OCI-LY7 (cell line): ENCODE measurements around the gene VPS13C. TPM values are rescaled to one million over a fixed set of nuclear protein-coding genes. Genes with fewer than 3 reads are reported as not detected.

Source experiments
- BruUV-seq: library from RNA; stranded (reverse); fragments of 400-500 nt; replicated peaks from 2 replicates; lab custom pipeline; 2021; lab: Mats Ljungman, UMichigan
- CTCF ChIA-PET: fragments of 300-600 bp; sonication (Branson Sonifier 250); formaldehyde crosslinking; loops from one replicate; lab custom pipeline; 2022; ENCODE audit warnings: antibody characterized with exemption; ENCODE audit not compliant: unreplicated experiment; lab: Charles Lee
- POLR2A ChIA-PET: fragments of 300-600 bp; sonication (Branson Sonifier 250); formaldehyde crosslinking; loops from one replicate; lab custom pipeline; 2022; ENCODE audit warnings: antibody characterized with exemption; lab: Charles Lee
- DNase-seq: peaks from one replicate; pipeline ENCODE4 v3.0.0-alpha.2; 2015; ENCODE audit warnings: low spot score
- H2AFZ ChIP-seq: fragments of 200-600 bp; sonication (generic), shearing (Covaris generic); 2 replicates; pipeline ENCODE4 v1.6.1; 2014; ENCODE audit warnings: mild to moderate bottlenecking, antibody characterized with exemption, low read length, moderate library complexity
- H3K27ac ChIP-seq: fragments of 200-600 bp; sonication (generic); 2 replicates; pipeline ENCODE4 v1.5.1; 2014; ENCODE audit warnings: mixed run types, low read depth, mild to moderate bottlenecking, moderate library complexity, low read length, inconsistent platforms; ENCODE audit not compliant: poor library complexity, severe bottlenecking
- H3K36me3 ChIP-seq: fragments of 200-600 bp; sonication (generic); 2 replicates; pipeline ENCODE4 v1.6.1; 2014; ENCODE audit warnings: mild to moderate bottlenecking, antibody characterized with exemption, low read length, moderate library complexity, mixed read lengths; ENCODE audit not compliant: insufficient read depth
- H3K4me1 ChIP-seq: fragments of 200-600 bp; sonication (generic); 2 replicates; pipeline ENCODE4 v1.5.1; 2014; ENCODE audit warnings: mild to moderate bottlenecking, low read length; ENCODE audit not compliant: insufficient read depth, poor library complexity, severe bottlenecking
- H3K4me2 ChIP-seq: fragments of 200-600 bp; sonication (generic); 2 replicates; pipeline ENCODE4 v1.6.1; 2014; ENCODE audit warnings: mild to moderate bottlenecking, low read length
- H3K4me3 ChIP-seq: fragments of 200-600 bp; sonication (generic); 2 replicates; pipeline ENCODE4 v1.5.1; 2014; ENCODE audit warnings: mild to moderate bottlenecking, low read depth, low read length; ENCODE audit not compliant: poor library complexity, severe bottlenecking
- H3K79me2 ChIP-seq: fragments of 200-600 bp; sonication (generic); 2 replicates; pipeline ENCODE4 v1.6.1; 2016; ENCODE audit warnings: low read depth, mild to moderate bottlenecking, low read length, moderate library complexity, mixed read lengths; ENCODE audit not compliant: insufficient read depth
- H3K9me2 ChIP-seq: fragments of 200-600 bp; sonication (generic); 2 replicates; pipeline ENCODE4 v1.6.1; 2016; ENCODE audit warnings: mild to moderate bottlenecking, low read length, mixed read lengths; ENCODE audit not compliant: insufficient read depth
- H3K9me3 ChIP-seq: fragments of 200-600 bp; sonication (generic); 2 replicates; pipeline ENCODE4 v1.6.1; 2014; ENCODE audit warnings: mild to moderate bottlenecking, mixed run types, low read length, mixed read lengths
- H4K20me1 ChIP-seq: fragments of 200-600 bp; sonication (generic); 2 replicates; pipeline ENCODE4 v1.6.1; 2014; ENCODE audit warnings: mild to moderate bottlenecking, antibody characterized with exemption, low read length, moderate library complexity, mixed read lengths; ENCODE audit not compliant: insufficient read depth
- CTCF ChIP-seq: fragments of 200-600 bp; sonication (generic); conservative IDR thresholded peaks from 2 replicates; pipeline ENCODE4 v1.5.1; 2014; ENCODE audit warnings: mild to moderate bottlenecking, antibody characterized with exemption, low read length, moderate library complexity, mixed read lengths
- EZH2phosphoT487 ChIP-seq: fragments of 200-600 bp; sonication (generic); IDR thresholded peaks from 2 replicates; pipeline ENCODE4 v1.6.1; 2018; ENCODE audit warnings: low read depth, borderline replicate concordance, mild to moderate bottlenecking, mixed run types, antibody characterized with exemption, low read length, moderate library complexity, mixed read lengths
- intact Hi-C: fragments of 100-400 bp; cut with micrococcal nuclease; formaldehyde crosslinking; loops from one replicate; pipeline ENCODE4 v1.10.0; 2022; ENCODE audit not compliant: unreplicated experiment
- total RNA-seq, 2 experiments: library from RNA; depleted of rRNA in 1 of 2; stranded (reverse); fragments of >200 nt in 1 of 2; shearing (Covaris generic) in 1 of 2; gene quantifications; 2 replicates each; pipeline ENCODE4 v1.2.3, GENCODE V29; 2014 to 2022

VPS13C gene
- total RNA-seq, 2 experiments from 2014 or later: 44.4 to 60.6 TPM

- CTCF ChIA-PET: no interaction called here
- H3K4me2 ChIP-seq: no peak overlapping the region
- H3K4me3 ChIP-seq: no peak overlapping the region
- no peak for DNase-seq
- H3K4me1 ChIP-seq: no peaks in the 10 kb centered on the region
- no peak overlapping the region for H3K27ac ChIP-seq
- no TSS peak for BruUV-seq
- H2AFZ ChIP-seq: no peak overlapping the region
- no peaks in the 10 kb centered on the region for H4K20me1 ChIP-seq
- no peaks in the 10 kb centered on the region for H3K9me2 ChIP-seq
- TF ChIP-seq CTCF: no peak
- TF ChIP-seq EZH2phosphoT487: no peak
- intact Hi-C loops: no loop called here
- H3K36me3 ChIP-seq: peaks cover 32% of the 10 kb centered on the region
- H3K79me2 ChIP-seq: no peaks in the 10 kb centered on the region
- POLR2A ChIA-PET: interaction anchor here (0.7 kb wide), 1 partner anchor 32 kb away, joined by 5 read pairs; no protein-coding TSS in a partner anchor
- peaks cover 4% of the 10 kb centered on the region; the same call in 1 of the 2 replicates for H3K9me3 ChIP-seq
These were observed 122.0 kb downstream of the VPS13C start for GRCh38 chr15:61938249-61938648.

GRCh38 chr15:61936528-61937195, 123.6 kb downstream of the VPS13C start:
- Histone ChIP-seq H3K9me2 (no peaks in the 10 kb centered on the region), H3K36me3 (peaks cover 27% of the 10 kb centered on the region), H3K79me2 (no peaks in the 10 kb centered on the region), H3K4me3 (no peak overlapping the region), H3K27ac (no peak overlapping the region), H3K4me1 (no peaks in the 10 kb centered on the region), H2AFZ (no peak overlapping the region), H3K9me3 (no peaks in the 10 kb centered on the region), H3K4me2 (no peak overlapping the region), H4K20me1 (no peaks in the 10 kb centered on the region)
- intact Hi-C loops: no loop called here
- DNase-seq: no peak
- BruUV-seq: no TSS peak
- CTCF ChIA-PET: no interaction called here
- no peak for TF ChIP-seq EZH2phosphoT487
- TF ChIP-seq CTCF: no peak
- POLR2A ChIA-PET: interaction anchor here (0.6 kb wide), 1 partner anchor 70 kb away, joined by 3 read pairs; no protein-coding TSS in a partner anchor

GRCh38 chr15:61935493-61935892, 124.8 kb downstream of the VPS13C start:
- Histone ChIP-seq H3K4me1 (no peaks in the 10 kb centered on the region), H3K9me3 (no peaks in the 10 kb centered on the region), H3K79me2 (no peaks in the 10 kb centered on the region), H3K4me3 (no peak overlapping the region), H4K20me1 (no peaks in the 10 kb centered on the region), H3K27ac (no peak overlapping the region), H3K4me2 (no peak overlapping the region), H2AFZ (no peak overlapping the region), H3K9me2 (no peaks in the 10 kb centered on the region), H3K36me3 (peaks cover 24% of the 10 kb centered on the region)
- CTCF ChIA-PET: no interaction called here
- POLR2A ChIA-PET: no interaction called here
- intact Hi-C loops: no loop called here
- no TSS peak for BruUV-seq
- TF ChIP-seq CTCF: no peak
- no peak for TF ChIP-seq EZH2phosphoT487
- DNase-seq: no peak
